ENCODE results near the gene MCF2L.
"Not testable (repeated sequence)": the region's sequence is repeated elsewhere in the genome, so short reads cannot be mapped to it uniquely, and the experiment has no call there.

DNA sequence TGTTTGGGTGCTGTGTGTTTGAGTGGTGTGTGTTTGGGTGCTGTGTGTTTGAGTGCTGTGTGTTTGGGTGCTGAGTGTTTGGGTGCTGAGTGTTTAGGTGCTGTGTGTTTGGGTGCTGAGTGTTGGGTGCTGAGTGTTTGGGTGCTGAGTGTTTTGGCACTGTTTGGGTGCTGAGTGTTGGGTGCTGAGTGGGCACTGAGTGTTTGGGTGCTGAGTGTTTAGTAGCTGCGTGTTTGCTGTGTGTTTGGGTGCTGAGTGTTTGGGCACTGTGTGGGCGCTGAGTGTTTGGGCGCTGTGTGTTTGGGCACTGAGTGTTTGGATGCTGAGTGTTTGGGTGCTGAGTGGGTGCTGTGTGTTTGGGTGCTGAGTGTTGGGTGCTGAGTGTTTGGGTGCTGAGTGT lies 88.5 kb downstream of the MCF2L start:
- not testable (repeated sequence) for TF ChIP-seq CTCF (IDR thresholded peaks at IDR 0.05; ENCODE audit: poor library complexity, severe bottlenecking); POLR2AphosphoS5 (IDR thresholded peaks at IDR 0.05); REST (IDR thresholded peaks at IDR 0.05; ENCODE audit: borderline replicate concordance); EZH2 (IDR thresholded peaks at IDR 0.05; ENCODE audit: borderline replicate concordance, insufficient read depth, low read length, poor library complexity, severe bottlenecking); SMC3 (conservative IDR thresholded peaks at IDR 0.05; ENCODE audit: poor library complexity); EP300 (conservative IDR thresholded peaks at IDR 0.05; ENCODE audit: poor library complexity, severe bottlenecking); RAD21 (conservative IDR thresholded peaks at IDR 0.05); TAF1 (IDR thresholded peaks at IDR 0.05; ENCODE audit: low read depth)

Measured in neural cell (in vitro differentiated cells).